GM19463 (cell line): ENCODE data around the gene ABHD15.

Experiments used
- ATAC-seq: cut with Tn5 transposase; IDR thresholded peaks from one replicate; pipeline ENCODE4 v1.9.1; 2021; ENCODE audit warnings: mild to moderate bottlenecking, moderate library complexity; ENCODE audit not compliant: unreplicated experiment

The ABHD15 gene

GRCh38 chr17:29566473-29567303, at the start of gene ABHD15:
TSS of gene ABHD15 (minus strand) at chr17:29567037. CDS start at chr17:29566966, 71 bp downstream.
- ATAC-seq: peak; percentile 29

- ATAC-seq: peak; percentile 58
These were observed 48.9 kb upstream of the ABHD15 start for GRCh38 chr17:29615492-29616299.

- no peak for ATAC-seq
These were observed 48.2 kb upstream of the ABHD15 start for GRCh38 chr17:29615048-29615385.

GRCh38 chr17:29614349-29615047, 47.7 kb upstream of the ABHD15 start:
- ATAC-seq: no peak

GRCh38 chr17:29613856-29614255, 47.0 kb upstream of the ABHD15 start:
- no peak for ATAC-seq

GRCh38 chr17:29613352-29613837, 46.6 kb upstream of the ABHD15 start:
- ATAC-seq: peak; percentile 39

GRCh38 chr17:29612404-29613280, 45.8 kb upstream of the ABHD15 start:
- ATAC-seq: no peak

- no peak for ATAC-seq
These were observed 45.2 kb upstream of the ABHD15 start for GRCh38 chr17:29612094-29612403.

- ATAC-seq: no peak
These were observed 44.7 kb upstream of the ABHD15 start for GRCh38 chr17:29611351-29612093.

- no peak for ATAC-seq
These were observed 43.6 kb upstream of the ABHD15 start for GRCh38 chr17:29610395-29610794.

GRCh38 chr17:29608986-29609385, 42.1 kb upstream of the ABHD15 start:
- ATAC-seq: no peak

- no peak for ATAC-seq
These were observed 40.8 kb upstream of the ABHD15 start for GRCh38 chr17:29607557-29608195.

GRCh38 chr17:29603109-29603674, 36.4 kb upstream of the ABHD15 start:
- ATAC-seq: no peak

- ATAC-seq: no peak
These were observed 30.7 kb upstream of the ABHD15 start for GRCh38 chr17:29597361-29598172.

GRCh38 chr17:29596811-29597210, 30.0 kb upstream of the ABHD15 start:
- ATAC-seq: no peak

- ATAC-seq: no peak
These were observed 29.3 kb upstream of the ABHD15 start for GRCh38 chr17:29595943-29596774.
